ACHN (cell line): ENCODE measurements around the gene EPG5.
A peak's percentile ranks its signal among the peaks of the same experiment; 100 is the strongest.
"Not testable (repeated sequence)": the region's sequence is repeated elsewhere in the genome, so short reads cannot be mapped to it uniquely, and the experiment has no call there.

Experiments
- DNase-seq: peaks from one replicate; pipeline ENCODE4 v3.0.0-alpha.2; 2015
- in situ Hi-C: cut with HindIII; loops from 2 replicates; pipeline ENCODE4 v1.10.0; 2017; ENCODE audit warnings: low sequenced_read_pairs, low pct_ligation_motif_present, low pct_unique_long_range_greater_than_20kb

Gene EPG5

DNA sequence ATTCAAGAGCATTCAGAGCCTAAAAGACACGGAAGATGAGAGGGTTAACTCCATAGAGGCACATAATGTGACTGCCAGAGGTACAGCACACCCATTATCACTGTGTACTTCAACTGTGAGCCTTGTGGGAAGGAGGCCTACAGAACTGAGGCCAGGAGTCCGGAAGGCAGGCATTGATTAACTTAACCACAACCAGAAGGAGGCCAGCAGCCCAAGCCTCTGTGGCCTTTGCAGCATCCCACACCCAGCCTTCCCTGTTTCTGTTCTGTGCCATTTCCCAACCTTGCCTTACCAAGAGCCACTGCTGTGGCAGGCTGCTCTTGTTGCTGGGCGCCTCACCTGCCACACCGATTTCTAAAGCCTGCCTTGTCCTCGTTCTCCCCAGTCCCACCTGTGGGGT lies 114.5 kb downstream of the EPG5 start:
- in situ Hi-C loops = no loop called here
- DNase-seq = peak; percentile 36

- DNase-seq = no peak
- in situ Hi-C loops = no loop called here
Measured at GRCh38 chr18:45851161-45851925, 115.8 kb downstream of the EPG5 start.

- in situ Hi-C loops = no loop called here
- peak; percentile 64 for DNase-seq
Measured at GRCh38 chr18:45850021-45850420, 117.1 kb downstream of the EPG5 start.

DNA sequence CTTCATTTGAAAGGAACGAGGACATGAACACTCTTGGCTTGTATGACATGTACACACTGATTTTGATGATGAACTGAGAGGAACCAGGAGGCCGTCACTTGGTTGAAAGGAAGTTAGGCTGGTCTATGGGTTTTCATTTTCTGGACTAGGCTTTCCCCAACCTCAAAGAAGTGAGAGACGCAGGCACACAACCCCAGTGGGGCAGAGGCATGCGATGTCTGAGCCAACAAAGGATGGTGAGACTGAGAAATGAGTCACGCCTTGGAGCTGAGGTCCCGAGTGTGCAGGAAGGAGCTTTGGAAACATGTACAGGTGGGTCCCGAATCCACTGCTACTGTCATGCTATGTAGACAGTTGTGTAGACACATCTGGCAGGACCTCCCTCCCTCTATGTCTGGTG lies 117.6 kb downstream of the EPG5 start:
- DNase-seq = no peak
- in situ Hi-C loops = no loop called here

DNA sequence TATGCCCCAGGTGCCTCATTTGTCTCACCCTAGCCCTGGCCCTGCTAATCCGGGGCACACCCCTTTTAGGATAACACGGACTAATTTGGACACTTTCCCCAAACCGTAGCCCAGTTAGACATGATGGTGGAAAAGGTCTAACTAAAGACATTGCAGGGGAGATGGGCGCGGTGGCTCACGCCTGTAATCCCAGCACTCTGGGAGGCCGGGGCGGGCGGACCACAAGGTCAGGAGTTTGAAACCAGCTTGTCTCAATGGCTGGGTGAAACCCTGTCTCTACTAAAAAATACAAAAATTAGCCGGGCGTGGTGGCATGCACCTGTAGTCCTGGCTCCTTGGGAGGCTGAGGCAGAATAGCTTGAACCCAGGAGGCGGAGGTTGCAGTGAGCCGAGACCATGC lies 118.5 kb downstream of the EPG5 start:
- in situ Hi-C loops = not testable (repeated sequence)

DNA sequence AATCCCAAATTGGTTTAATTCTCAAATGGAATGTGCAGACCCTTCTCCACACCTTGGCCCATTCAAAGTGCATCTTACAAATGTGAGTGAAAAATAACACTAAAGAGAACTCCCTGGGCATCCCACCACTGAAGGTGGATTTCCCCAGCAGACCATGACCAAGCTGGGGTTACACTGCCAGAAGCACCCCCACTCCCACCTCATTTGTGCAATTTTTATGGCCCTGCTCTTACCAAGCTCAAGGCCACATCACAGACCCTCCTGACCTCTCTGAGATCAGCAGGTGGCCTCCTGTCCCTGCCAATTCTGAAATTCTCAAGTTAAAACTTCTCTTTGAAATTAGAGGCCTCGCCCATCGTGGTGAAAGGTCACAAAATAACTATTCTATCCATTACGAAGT lies 120.0 kb downstream of the EPG5 start:
- in situ Hi-C loops = no loop called here

More for the DNA sequence above, 118.5 kb downstream of the EPG5 start:
- not testable (repeated sequence) for DNase-seq

GRCh38 chr18:45845410-45845809 lies 121.7 kb downstream of the EPG5 start:
- DNase-seq = no peak
- in situ Hi-C loops = no loop called here

More for the DNA sequence above, 120.0 kb downstream of the EPG5 start:
- DNase-seq = no peak

DNA sequence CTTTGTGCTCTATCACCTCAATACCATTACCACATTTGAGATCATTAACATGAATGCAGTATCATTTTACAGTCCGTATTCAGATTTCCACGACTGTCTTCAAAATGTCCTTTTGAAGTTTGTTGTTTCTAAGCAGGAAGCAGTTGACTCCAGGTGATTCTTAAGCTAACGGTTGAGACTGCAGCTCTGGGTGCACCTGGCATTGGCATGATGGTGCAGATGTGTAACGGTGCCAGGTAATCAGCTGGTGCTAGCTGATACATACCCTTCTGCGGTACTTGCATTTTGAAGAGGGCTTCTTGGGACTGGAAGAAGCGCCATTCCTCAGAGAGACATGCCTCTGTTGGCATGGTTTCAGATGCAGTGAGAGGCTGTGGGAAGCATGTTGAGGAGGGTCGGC lies 122.2 kb downstream of the EPG5 start:
- in situ Hi-C loops = no loop called here
- DNase-seq = no peak

GRCh38 chr18:45843019-45843418 lies 124.1 kb downstream of the EPG5 start:
- DNase-seq = no peak
- in situ Hi-C loops = no loop called here

- DNase-seq = no peak
- in situ Hi-C loops = no loop called here
Measured at GRCh38 chr18:45841765-45842442, 125.2 kb downstream of the EPG5 start.

- in situ Hi-C loops = no loop called here
- DNase-seq = no peak
Measured at GRCh38 chr18:45841060-45841764, 125.9 kb downstream of the EPG5 start.

DNA sequence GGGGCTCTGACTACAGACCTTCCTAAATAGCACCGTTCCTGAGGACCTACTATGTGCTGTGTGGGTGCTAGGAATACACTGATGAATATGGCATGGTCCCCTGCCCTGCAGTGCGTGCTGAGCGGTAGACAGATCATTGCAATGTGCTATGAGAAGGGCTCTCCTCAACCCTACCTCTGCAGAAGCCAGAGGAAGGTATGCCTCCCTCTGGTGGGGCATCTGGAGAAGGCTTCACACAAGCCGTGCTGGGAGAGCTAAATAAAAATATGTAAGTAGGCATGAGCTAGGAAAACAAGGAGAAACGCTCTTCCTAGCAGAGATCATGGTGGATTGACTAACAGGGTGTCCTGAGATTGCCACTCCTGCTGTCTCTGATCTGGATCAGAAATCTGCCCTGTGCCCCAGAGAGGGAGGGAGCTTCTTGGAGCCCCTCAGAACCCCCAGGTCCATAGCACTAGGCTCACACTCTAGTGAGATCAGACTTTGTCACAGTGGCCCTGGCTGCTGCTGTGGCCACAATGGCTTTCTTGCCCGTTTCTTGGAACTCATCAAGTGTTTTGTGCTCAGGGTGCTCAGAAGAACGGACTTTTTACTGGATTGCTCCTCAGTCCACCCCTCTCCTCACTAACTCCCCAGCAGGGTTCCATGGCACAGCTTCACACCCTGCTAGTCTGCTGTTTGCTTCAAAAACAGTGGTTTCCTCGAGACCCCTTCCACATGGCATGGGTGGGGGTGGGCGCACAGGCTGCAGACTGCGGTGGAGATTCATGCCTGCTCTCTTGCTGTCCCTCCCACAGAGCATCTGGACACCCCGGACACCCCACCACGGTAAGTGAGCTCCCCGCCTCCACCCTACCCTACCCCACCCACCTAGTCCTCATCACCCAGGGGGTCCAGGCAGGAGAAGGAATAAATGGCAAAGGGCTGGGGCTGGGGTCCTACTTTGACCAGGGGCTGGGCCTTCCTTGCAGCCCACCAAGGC lies 127.4 kb downstream of the EPG5 start:
- DNase-seq = peak; percentile 75
- in situ Hi-C loops = no loop called here

- DNase-seq = no peak
- in situ Hi-C loops = no loop called here
Measured at GRCh38 chr18:45838302-45839070, 128.6 kb downstream of the EPG5 start.

DNA sequence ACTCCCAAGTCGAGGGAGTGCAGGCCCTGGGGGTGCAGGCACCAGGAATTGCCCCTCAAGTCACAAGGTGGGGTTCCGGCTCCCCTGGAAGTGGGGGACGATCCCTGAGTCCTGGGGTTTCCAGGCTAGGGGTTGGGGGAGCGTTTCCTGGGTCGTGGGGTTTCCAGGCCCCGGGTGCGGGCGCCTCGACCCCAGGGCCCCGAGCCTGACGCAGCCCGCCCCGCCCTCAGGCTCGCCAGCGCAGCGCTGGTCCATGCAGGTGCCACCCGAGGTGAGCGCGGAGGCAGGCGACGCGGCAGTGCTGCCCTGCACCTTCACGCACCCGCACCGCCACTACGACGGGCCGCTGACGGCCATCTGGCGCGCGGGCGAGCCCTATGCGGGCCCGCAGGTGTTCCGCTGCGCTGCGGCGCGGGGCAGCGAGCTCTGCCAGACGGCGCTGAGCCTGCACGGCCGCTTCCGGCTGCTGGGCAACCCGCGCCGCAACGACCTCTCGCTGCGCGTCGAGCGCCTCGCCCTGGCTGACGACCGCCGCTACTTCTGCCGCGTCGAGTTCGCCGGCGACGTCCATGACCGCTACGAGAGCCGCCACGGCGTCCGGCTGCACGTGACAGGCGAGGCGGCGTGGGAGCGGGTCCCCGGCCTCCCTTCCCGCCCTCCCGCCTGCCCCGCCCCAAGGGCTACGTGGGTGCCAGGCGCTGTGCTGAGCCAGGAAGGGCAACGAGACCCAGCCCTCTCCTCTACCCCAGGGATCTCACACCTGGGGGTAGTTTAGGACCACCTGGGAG lies 129.7 kb downstream of the EPG5 start:
- in situ Hi-C loops = no loop called here
- peak; percentile 36 for DNase-seq

DNA sequence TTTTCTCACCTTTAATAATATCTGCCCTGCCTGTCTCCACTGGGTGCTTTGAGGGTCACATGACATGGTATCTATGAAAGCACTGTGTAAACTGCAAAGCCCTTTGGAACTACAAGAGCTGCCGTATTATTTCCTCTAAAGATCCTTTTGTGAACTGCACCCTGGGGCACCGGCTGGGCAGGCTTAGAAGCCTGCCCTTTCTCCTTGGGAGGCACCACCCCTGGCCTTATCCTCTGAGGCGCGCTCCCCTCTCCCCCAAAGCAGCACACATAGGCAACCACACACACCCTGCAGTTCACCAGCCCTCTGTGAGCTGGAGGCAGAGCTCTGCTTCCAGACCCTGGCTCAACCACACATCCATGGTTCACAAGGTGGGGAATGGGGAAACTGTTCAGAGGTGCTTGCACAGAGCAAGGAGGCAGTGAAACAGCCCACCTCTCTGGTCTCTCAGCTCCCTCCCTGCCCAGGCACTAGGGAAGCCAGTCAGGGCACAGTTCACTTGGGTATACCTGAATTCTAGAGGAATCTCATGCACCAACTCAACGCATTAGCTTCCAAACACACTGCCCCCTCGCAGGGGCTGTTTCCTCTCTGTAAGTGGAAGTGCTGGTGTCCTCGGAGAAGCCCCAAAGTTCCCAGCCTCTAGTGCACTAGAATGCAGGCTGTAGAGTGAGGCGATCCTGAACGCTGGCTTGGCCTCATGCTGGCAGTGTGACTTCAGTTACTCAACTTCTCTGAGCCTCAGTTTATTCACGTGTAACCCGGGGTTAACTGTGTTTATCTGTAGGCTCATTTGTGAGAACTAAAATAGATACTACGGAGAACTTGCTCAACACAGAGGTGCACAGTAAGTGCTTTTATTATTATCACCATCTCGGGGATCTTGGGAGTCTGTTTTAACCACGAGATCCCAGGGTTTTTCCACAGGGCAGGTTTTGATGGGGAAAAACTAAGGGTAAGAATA lies 130.6 kb downstream of the EPG5 start:
- in situ Hi-C loops = no loop called here
- DNase-seq = no peak

DNA sequence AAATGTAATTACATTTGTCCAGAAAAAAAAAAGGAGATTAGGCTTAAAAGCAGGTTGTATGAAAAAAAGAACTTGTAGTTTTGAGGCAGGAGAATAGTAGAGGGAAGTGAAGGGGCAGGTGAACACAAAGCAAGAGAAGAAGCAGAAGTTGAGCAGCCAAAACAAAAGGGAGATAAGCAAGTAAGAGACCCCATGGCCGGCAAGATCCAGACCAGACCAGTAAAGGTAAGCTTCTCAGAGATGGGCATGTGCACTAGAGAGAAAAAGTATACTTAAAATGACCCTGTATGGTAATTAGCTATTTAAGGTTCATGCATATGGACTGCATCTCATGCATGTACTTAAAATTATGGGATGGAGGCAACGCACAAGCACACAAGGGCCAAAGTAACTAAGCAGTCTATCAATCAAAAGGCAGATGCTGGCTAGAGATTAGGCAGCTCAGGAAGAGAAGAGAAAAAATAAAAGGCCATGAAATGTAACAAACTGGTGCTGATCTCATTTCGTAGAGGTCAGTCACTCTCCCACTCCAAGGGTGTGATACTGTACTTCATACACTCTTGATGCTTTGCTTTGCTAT lies 132.0 kb downstream of the EPG5 start:
- in situ Hi-C loops = no loop called here
- DNase-seq = no peak
